SU-DHL-6 (cell line): ENCODE data around the gene FBXO38.

Source experiments
- H2AFZ ChIP-seq: fragments of 200-600 bp; sonication (generic); 2 replicates; pipeline ENCODE4 v1.6.1; 2014; ENCODE audit warnings: low read depth, mild to moderate bottlenecking, moderate library complexity, mixed read lengths, antibody characterized with exemption, low read length; ENCODE audit not compliant: severe bottlenecking
- H3F3A ChIP-seq: fragments of 200-600 bp; shearing (Covaris generic); 2 replicates; pipeline ENCODE4 v1.6.0; 2016; ENCODE audit warnings: antibody characterized with exemption, mild to moderate bottlenecking; ENCODE audit not compliant: insufficient read depth
- H3K27ac ChIP-seq: fragments of 200-600 bp; sonication (generic); 2 replicates; pipeline ENCODE4 v1.5.1; 2016; ENCODE audit warnings: low read depth, mild to moderate bottlenecking, low read length, moderate library complexity, mixed read lengths
- H3K27me3 ChIP-seq: fragments of 200-600 bp; sonication (generic), shearing (Covaris generic); 2 replicates; pipeline ENCODE4 v1.6.0; 2014; ENCODE audit warnings: mild to moderate bottlenecking, low read length
- H3K36me3 ChIP-seq: fragments of 200-600 bp; sonication (generic); 2 replicates; pipeline ENCODE4 v1.6.1; 2014; ENCODE audit warnings: mild to moderate bottlenecking, low read length, mixed read lengths
- H3K4me2 ChIP-seq: fragments of 300-600, 200-600 bp; shearing (Covaris generic), sonication (generic); 2 replicates; pipeline ENCODE4 v1.6.0; 2014; ENCODE audit warnings: low read length, low read depth, mild to moderate bottlenecking; ENCODE audit not compliant: poor library complexity, severe bottlenecking
- H3K4me3 ChIP-seq: fragments of 200-600 bp; sonication (generic); 2 replicates; pipeline ENCODE4 v1.5.1; 2014; ENCODE audit warnings: antibody characterized with exemption, low read length, mild to moderate bottlenecking, mixed read lengths; ENCODE audit not compliant: insufficient read depth, poor library complexity, severe bottlenecking
- H3K79me2 ChIP-seq: fragments of 200-600 bp; sonication (generic); 2 replicates; pipeline ENCODE4 v1.6.1; 2014; ENCODE audit warnings: mild to moderate bottlenecking, low read length, moderate library complexity; ENCODE audit not compliant: insufficient read depth
- H3K9ac ChIP-seq: fragments of 200-600 bp; sonication (generic); 2 replicates; pipeline ENCODE4 v1.7.0; 2014; ENCODE audit warnings: mild to moderate bottlenecking, low read length
- H3K9me2 ChIP-seq: fragments of 200-600 bp; sonication (generic); replicated peaks from 2 replicates; pipeline ENCODE4 v1.6.1; 2014; ENCODE audit warnings: low read length; ENCODE audit not compliant: insufficient read depth
- H3K9me3 ChIP-seq: fragments of 200-600 bp; sonication (generic); 2 replicates; pipeline ENCODE4 v1.6.1; 2014; ENCODE audit warnings: low read length, mixed read lengths; ENCODE audit not compliant: insufficient read depth
- H4K20me1 ChIP-seq: fragments of 200-600 bp; sonication (generic); 2 replicates; pipeline ENCODE4 v1.6.1; 2014; ENCODE audit warnings: low read depth, mild to moderate bottlenecking, antibody characterized with exemption, low read length, moderate library complexity, mixed read lengths
- EZH2phosphoT487 ChIP-seq: fragments of 200-600 bp; sonication (generic), shearing (Covaris generic); conservative IDR thresholded peaks from 2 replicates; pipeline ENCODE4 v1.6.1; 2018; ENCODE audit warnings: mild to moderate bottlenecking, antibody characterized with exemption, low read length, moderate library complexity, mixed read lengths
- TF ChIP-seq, protein P1 (sequence below): fragments of 200-600 bp; sonication (generic); IDR thresholded peaks from one replicate; pipeline ENCODE4 v1.5.1; 2017; ENCODE audit warnings: antibody characterized with exemption, mild to moderate bottlenecking, low read length, moderate library complexity; ENCODE audit not compliant: insufficient read depth, poor library complexity, severe bottlenecking

Gene FBXO38

DNA sequence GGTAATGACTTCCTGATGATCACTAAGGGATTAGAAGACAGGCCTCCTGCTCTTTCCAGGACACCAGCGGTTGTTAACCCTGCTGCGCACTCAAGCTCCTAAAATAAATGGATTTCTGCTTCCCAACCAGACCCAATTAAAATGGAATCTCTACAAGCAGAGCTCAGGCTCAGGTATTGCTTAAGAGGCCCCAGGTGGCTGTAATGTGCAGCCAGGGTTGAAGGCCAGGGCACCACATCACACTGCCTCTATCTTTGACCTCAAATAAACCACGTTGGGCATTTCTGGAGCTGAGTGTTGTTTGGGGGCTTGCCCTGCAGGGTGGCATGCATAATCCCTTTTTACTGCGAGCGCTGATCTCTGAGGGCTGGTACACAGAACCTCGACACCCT lies 108.0 kb downstream of the FBXO38 start:
- Histone ChIP-seq H3K27me3 (no peaks in the 10 kb centered on the region), H2AFZ (no peak overlapping the region), H3K9ac (no peak overlapping the region), H3K79me2 (no peaks in the 10 kb centered on the region), H4K20me1 (no peaks in the 10 kb centered on the region), H3K27ac (no peak overlapping the region), H3K4me2 (no peak overlapping the region), H3K9me3 (no peaks in the 10 kb centered on the region), H3K36me3 (no peaks in the 10 kb centered on the region), H3F3A (no peaks in the 10 kb centered on the region), H3K4me3 (no peak overlapping the region), H3K9me2 (no peaks in the 10 kb centered on the region)
- TF ChIP-seq, protein P1, sequence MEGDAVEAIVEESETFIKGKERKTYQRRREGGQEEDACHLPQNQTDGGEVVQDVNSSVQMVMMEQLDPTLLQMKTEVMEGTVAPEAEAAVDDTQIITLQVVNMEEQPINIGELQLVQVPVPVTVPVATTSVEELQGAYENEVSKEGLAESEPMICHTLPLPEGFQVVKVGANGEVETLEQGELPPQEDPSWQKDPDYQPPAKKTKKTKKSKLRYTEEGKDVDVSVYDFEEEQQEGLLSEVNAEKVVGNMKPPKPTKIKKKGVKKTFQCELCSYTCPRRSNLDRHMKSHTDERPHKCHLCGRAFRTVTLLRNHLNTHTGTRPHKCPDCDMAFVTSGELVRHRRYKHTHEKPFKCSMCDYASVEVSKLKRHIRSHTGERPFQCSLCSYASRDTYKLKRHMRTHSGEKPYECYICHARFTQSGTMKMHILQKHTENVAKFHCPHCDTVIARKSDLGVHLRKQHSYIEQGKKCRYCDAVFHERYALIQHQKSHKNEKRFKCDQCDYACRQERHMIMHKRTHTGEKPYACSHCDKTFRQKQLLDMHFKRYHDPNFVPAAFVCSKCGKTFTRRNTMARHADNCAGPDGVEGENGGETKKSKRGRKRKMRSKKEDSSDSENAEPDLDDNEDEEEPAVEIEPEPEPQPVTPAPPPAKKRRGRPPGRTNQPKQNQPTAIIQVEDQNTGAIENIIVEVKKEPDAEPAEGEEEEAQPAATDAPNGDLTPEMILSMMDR: no peak
- no peak for TF ChIP-seq EZH2phosphoT487

- H3K4me3 ChIP-seq: no peak overlapping the region
- TF ChIP-seq, protein P1: no peak
- no peak for TF ChIP-seq EZH2phosphoT487
- no peak overlapping the region for H3K9ac ChIP-seq
- H3K27me3 ChIP-seq: no peaks in the 10 kb centered on the region
- no peaks in the 10 kb centered on the region for H3F3A ChIP-seq
- H3K4me2 ChIP-seq: no peak overlapping the region
- H2AFZ ChIP-seq: no peak overlapping the region
- no peaks in the 10 kb centered on the region for H3K9me2 ChIP-seq
- no peaks in the 10 kb centered on the region for H4K20me1 ChIP-seq
- H3K9me3 ChIP-seq: no peaks in the 10 kb centered on the region
- no peaks in the 10 kb centered on the region for H3K79me2 ChIP-seq
- H3K27ac ChIP-seq: no peak overlapping the region
- H3K36me3 ChIP-seq: no peaks in the 10 kb centered on the region
Measured at GRCh38 chr5:148492351-148492750, 108.6 kb downstream of the FBXO38 start.
